ENCODE measurements around the gene MITF.

The MITF gene, protein sequence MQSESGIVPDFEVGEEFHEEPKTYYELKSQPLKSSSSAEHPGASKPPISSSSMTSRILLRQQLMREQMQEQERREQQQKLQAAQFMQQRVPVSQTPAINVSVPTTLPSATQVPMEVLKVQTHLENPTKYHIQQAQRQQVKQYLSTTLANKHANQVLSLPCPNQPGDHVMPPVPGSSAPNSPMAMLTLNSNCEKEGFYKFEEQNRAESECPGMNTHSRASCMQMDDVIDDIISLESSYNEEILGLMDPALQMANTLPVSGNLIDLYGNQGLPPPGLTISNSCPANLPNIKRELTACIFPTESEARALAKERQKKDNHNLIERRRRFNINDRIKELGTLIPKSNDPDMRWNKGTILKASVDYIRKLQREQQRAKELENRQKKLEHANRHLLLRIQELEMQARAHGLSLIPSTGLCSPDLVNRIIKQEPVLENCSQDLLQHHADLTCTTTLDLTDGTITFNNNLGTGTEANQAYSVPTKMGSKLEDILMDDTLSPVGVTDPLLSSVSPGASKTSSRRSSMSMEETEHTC

DNA sequence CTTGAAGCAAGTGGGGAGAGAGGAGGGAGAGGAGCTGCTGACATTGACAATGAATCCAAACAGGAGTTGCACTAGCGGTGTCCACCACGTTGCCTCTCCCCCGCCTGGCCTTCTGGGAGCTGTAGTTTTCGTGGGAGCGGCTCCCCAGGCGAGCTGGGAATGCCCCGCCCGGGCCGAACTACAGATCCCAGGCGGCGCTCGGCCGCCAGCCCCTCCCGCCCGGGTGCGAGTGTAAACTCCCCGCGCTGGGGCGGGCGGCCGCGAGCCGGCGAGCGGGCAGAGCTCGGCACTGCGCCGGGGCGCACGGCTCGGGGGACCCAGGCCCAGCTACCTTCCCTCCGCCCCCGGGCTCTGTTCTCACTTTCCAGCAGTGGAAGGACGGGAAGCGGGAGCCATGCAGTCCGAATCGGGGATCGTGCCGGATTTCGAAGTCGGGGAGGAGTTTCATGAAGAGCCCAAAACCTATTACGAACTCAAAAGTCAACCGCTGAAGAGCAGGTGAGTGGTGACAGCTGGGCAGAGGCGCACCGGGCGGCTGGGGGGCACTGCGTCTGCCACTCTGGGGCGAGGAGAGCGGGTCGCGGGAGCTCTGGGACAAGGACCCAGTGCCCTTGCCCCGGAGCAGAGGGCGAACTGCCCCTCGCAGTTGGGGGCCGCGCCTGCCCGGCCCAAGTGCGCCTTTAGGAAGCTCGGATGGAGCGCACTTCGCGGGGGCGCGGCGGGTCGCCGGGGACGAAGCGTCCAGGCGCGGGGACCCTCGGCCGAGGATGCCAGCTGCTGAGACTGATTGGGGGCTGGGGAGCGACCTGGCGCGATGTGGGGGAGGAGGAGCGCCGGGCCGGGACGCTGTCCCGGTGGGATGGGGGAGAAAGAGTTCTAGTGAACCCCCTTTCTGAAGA lies at the start of gene MITF:
Gene MITF (plus strand): TSS at position 261 of the 899 bp plus-strand sequence. CDS start 134 bp downstream, at position 395.
- H3K4me1 ChIP-seq (ENCODE audit: control insufficient read depth, low read length), result no peaks in the 10 kb centered on the region
- no peaks in the 10 kb centered on the region for H3K79me2 ChIP-seq (ENCODE audit: control insufficient read depth, low read length)
- no peaks in the 10 kb centered on the region for H3K9me3 ChIP-seq (ENCODE audit: control insufficient read depth, insufficient read depth, low read length)
- TF ChIP-seq EZH2phosphoT487 (IDR thresholded peaks at IDR 0.05; ENCODE audit: borderline replicate concordance, low read length) (no peak; the same call in 1 of the 2 replicates), CTCF (IDR thresholded peaks at IDR 0.05; ENCODE audit: low read depth, low read length, poor library complexity, severe bottlenecking) (no peak)
- H3K4me3 ChIP-seq (ENCODE audit: low read length), result peak within 1 kb of the TSS; percentile 55
- H3F3A ChIP-seq (ENCODE audit: control insufficient read depth, insufficient read depth), result no peaks in the 10 kb centered on the region
- H4K20me1 ChIP-seq (ENCODE audit: control insufficient read depth, insufficient read depth, low read depth, low read length), result no peaks in the 10 kb centered on the region
- H3K27ac ChIP-seq (ENCODE audit: low read depth, low read length), result no peak within 1 kb of the TSS
- peaks cover 33% of the 10 kb centered on the region for H3K27me3 ChIP-seq (ENCODE audit: control insufficient read depth, low read length)
- no peaks in the 10 kb centered on the region for H3K36me3 ChIP-seq (ENCODE audit: control insufficient read depth, low read length)
- H3K4me2 ChIP-seq (ENCODE audit: low read length), result peak within 1 kb of the TSS; percentile 40
- H3K9me2 ChIP-seq (replicated peaks; ENCODE audit: control insufficient read depth, low read length), result no peaks in the 10 kb centered on the region

- H3F3A ChIP-seq (ENCODE audit: control insufficient read depth, insufficient read depth), result no peaks in the 10 kb centered on the region
- no peak overlapping the region for H3K4me2 ChIP-seq (ENCODE audit: low read length)
- no peaks in the 10 kb centered on the region for H3K9me2 ChIP-seq (replicated peaks; ENCODE audit: control insufficient read depth, low read length)
- H3K9me3 ChIP-seq (ENCODE audit: control insufficient read depth, insufficient read depth, low read length), result no peaks in the 10 kb centered on the region
- no peaks in the 10 kb centered on the region for H3K36me3 ChIP-seq (ENCODE audit: control insufficient read depth, low read length)
- no peaks in the 10 kb centered on the region for H3K27me3 ChIP-seq (ENCODE audit: control insufficient read depth, low read length)
- no peak overlapping the region for H3K27ac ChIP-seq (ENCODE audit: low read depth, low read length)
- no peaks in the 10 kb centered on the region for H4K20me1 ChIP-seq (ENCODE audit: control insufficient read depth, insufficient read depth, low read depth, low read length)
- no peaks in the 10 kb centered on the region for H3K4me1 ChIP-seq (ENCODE audit: control insufficient read depth, low read length)
- TF ChIP-seq CTCF (IDR thresholded peaks at IDR 0.05; ENCODE audit: low read depth, low read length, poor library complexity, severe bottlenecking) (no peak), EZH2phosphoT487 (IDR thresholded peaks at IDR 0.05; ENCODE audit: borderline replicate concordance, low read length) (no peak)
- no peaks in the 10 kb centered on the region for H3K79me2 ChIP-seq (ENCODE audit: control insufficient read depth, low read length)
- no peak overlapping the region for H3K4me3 ChIP-seq (ENCODE audit: low read length)
Measured at GRCh38 chr3:69691860-69692259, 47.4 kb upstream of the MITF start.

DNA sequence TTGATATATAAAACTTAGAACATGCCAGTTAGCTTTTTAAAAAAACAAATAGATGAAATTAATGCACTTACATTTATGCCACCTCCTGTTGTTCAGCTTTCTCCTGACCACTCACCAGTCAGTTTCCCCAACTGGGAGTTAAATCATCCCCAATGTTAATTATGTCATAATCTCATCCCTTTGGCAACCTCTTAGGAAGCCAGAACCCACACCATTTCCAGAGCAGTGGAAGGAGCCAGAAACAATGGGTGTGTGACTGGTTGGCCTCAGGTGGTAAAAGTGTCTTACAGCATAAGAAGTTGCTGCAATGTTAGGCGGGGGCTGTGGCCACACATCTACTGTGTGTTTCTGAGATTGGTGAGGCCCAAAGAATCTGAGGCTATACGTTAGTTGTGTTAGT lies 46.5 kb upstream of the MITF start:
- Histone ChIP-seq H3F3A (ENCODE audit: control insufficient read depth, insufficient read depth) (no peaks in the 10 kb centered on the region), H3K4me2 (ENCODE audit: low read length) (no peak overlapping the region), H3K27ac (ENCODE audit: low read depth, low read length) (no peak overlapping the region), H3K9me3 (ENCODE audit: control insufficient read depth, insufficient read depth, low read length) (no peaks in the 10 kb centered on the region), H3K36me3 (ENCODE audit: control insufficient read depth, low read length) (no peaks in the 10 kb centered on the region), H3K27me3 (ENCODE audit: control insufficient read depth, low read length) (no peaks in the 10 kb centered on the region), H4K20me1 (ENCODE audit: control insufficient read depth, insufficient read depth, low read depth, low read length) (no peaks in the 10 kb centered on the region), H3K79me2 (ENCODE audit: control insufficient read depth, low read length) (no peaks in the 10 kb centered on the region), H3K4me1 (ENCODE audit: control insufficient read depth, low read length) (no peaks in the 10 kb centered on the region), H3K4me3 (ENCODE audit: low read length) (no peak overlapping the region), H3K9me2 (replicated peaks; ENCODE audit: control insufficient read depth, low read length) (no peaks in the 10 kb centered on the region)
- TF ChIP-seq EZH2phosphoT487 (IDR thresholded peaks at IDR 0.05; ENCODE audit: borderline replicate concordance, low read length) (no peak), CTCF (IDR thresholded peaks at IDR 0.05; ENCODE audit: low read depth, low read length, poor library complexity, severe bottlenecking) (no peak)
